HG02571 (cell line): ENCODE results near the gene NPFFR1.

Experiments
- ATAC-seq: cut with Tn5 transposase; IDR thresholded peaks from one replicate; pipeline ENCODE4 v1.9.1; 2021; ENCODE audit warnings: mild to moderate bottlenecking, moderate library complexity; ENCODE audit not compliant: unreplicated experiment

NPFFR1 gene

DNA sequence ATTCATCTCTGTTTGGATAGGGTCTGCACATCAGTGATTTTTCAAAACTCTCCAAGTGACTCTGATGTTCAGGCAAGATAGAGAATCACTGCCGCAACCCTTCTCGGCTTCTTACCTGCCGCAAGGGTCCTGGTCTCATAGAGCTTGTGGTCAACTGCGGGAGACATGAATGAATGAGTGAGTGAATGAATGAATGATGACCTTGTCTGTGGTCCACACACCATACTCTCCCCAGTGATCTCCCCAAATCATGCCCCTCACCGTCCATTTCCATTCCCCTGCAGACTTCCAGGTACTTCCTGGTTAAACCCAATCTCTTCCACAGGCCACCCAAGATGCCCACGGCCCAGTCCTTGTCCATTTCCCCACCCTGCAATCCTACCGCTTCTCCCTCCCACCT, 5.9 kb upstream of the NPFFR1 start:
- no peak for ATAC-seq

DNA sequence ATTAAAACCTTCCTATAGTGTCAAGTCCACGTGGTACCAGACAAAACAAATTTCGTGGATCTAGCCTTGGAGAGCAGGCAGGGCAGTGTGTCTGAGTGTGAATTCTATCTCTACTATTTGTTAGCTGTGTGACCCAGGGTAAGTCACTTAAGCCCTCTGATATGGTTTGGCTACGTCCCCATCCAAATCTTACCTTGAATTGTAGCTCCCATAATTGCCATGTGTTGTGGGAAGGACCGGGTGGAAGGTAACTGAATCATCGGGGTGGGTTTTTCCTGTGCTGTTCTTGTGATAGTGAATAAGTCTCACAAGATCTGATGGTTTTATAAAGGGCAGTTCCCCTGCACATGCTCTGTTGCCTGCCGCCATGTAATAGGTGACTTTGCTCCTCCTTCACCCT, 2.8 kb upstream of the NPFFR1 start:
- ATAC-seq = no peak

GRCh38 chr10:70285476-70285831, 1.6 kb upstream of the NPFFR1 start:
- ATAC-seq = no peak

GRCh38 chr10:70284542-70285475, 1.0 kb upstream of the NPFFR1 start:
- ATAC-seq = no peak

DNA sequence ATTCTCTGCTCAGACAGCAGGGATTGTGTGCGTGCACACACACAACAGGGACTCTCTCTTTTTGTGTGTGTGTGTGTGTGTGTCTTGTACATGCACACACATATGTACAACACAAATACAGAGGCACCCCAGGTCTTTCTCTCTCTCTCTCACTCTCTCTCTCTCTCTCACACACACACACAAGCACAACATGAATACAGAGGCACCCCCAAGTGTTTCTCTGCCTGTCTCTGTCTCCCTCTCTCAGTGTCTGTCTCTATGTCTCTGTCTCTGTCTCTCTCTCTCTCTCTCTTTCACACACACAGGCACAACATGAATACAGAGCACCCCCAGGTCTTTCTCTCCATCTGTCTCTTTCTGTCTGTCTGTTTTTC, 746 bp downstream of the NPFFR1 start:
- ATAC-seq = no peak

- ATAC-seq = no peak
Observed at GRCh38 chr10:70281609-70282008, 2.2 kb downstream of the NPFFR1 start.

DNA sequence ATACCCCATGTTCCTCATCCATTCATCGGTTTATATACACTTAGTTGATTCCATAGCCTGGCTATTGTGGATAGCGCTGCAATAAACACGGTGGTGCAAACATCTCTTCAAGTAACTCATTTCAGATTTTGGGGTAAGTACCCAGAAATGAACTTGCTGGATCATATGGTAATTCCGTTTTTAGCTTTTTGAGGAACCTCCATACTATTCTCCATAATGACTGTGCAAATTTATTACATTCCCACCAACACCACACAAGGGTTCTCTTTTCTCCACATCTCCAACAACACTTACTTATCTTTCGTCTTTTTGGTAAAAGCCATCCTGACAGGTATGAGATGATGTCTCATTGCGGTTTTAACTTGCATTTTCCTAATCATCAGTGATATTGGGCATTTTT, 3.7 kb downstream of the NPFFR1 start:
- ATAC-seq = no peak

GRCh38 chr10:70277396-70278030, 6.3 kb downstream of the NPFFR1 start:
- ATAC-seq = no peak

DNA sequence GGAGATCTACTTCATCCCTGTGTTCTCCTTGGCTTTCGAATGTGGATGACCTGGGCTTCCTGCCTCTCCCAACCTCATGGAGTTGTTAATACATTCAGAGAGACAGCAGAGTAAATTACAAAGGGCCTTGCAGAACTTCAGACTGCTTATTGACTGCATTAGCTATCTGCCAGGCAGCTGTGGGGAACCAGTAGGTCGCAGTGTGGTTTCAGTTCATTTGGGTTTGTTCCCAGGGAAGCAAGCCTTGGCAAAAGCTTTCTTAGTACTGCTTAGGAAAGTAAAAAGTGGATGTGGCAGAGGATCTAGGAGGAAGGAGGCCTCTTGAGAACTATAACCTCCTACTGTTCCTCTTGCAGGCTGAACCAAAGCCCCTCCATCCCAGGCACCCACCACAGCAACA, 9.2 kb downstream of the NPFFR1 start:
- no peak for ATAC-seq

GRCh38 chr10:70272925-70273316, 10.9 kb downstream of the NPFFR1 start:
- no peak for ATAC-seq

- no peak for ATAC-seq
Observed at GRCh38 chr10:70271996-70272924, 11.5 kb downstream of the NPFFR1 start.

GRCh38 chr10:70270952-70271351, 12.9 kb downstream of the NPFFR1 start:
- ATAC-seq = no peak

DNA sequence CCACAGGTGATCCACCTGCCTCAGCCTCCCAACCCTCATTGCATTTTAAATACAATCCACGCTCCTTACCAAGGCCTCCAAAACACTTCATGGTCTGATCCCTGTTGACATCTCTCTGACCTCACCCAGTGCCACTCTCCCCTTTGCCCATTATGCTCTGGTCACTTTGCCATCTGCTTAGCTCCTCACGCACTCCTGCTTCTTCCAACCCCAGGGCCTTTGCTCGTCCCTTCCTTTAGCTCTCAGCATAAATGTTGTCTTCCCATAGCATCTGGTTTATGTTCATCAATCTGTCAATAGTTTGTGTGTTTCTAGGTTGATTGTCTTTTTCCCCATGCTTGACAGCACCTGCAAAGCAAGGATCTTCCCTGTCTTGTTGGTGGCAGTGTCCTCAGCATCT, 14.1 kb downstream of the NPFFR1 start:
- no peak for ATAC-seq

- no peak for ATAC-seq
Observed at GRCh38 chr10:70268376-70268775, 15.4 kb downstream of the NPFFR1 start.

GRCh38 chr10:70267161-70267933, 16.5 kb downstream of the NPFFR1 start:
- no peak for ATAC-seq

- ATAC-seq = no peak
Observed at GRCh38 chr10:70266701-70267100, 17.1 kb downstream of the NPFFR1 start.

DNA sequence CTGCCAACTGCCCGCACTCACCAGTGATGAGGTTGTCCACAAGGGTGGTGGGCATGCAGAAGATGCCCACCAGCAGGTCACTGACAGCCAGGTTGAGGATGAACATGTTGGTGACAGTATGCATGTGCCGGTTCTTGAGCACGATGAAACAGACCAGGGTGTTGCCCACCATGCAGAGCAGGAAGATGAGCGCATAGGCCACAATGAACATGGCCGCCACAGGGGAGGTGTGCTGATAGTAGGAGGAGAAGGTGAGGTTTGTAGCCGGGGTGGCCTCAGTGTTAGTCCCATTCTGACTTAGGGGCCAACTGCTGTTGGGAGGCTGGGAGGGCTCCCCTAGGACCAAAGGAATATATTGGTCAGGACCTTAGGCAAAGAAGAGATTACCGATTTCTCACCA, 17.7 kb downstream of the NPFFR1 start:
- no peak for ATAC-seq

- ATAC-seq = no peak
Observed at GRCh38 chr10:70265032-70265689, 18.6 kb downstream of the NPFFR1 start.

DNA sequence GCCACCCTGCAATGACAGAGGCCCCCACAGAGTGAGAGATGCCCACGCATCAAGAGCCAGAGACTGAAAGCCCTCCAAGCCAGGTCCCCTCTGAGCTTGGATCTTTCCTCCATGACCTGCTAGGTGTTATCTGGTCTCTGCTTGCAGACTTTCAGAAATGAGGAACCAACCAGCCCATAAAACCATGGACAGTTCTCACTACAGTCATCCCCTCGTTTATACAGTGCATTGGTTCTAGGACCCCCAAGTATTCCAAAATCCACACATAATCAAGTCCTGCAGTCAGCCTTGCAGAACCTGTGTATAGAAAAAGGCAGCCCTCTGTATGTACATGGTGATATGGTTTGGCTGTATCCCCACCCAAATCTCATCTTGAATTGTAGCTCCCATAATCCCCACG, 23.1 kb downstream of the NPFFR1 start:
- ATAC-seq = no peak

- no peak for ATAC-seq
Observed at GRCh38 chr10:70260259-70260658, 23.5 kb downstream of the NPFFR1 start.
